Neural cell (in vitro differentiated cells): Measurements from ENCODE around the gene GJA5. TPM values are rescaled to one million over a fixed set of nuclear protein-coding genes. Genes with fewer than 3 reads are reported as not detected.

Experiments
- H2AFZ ChIP-seq: fragments of 200-600, 300-800 bp; sonication (generic), shearing (Covaris generic); 2 replicates; pipeline ENCODE4 v1.6.0; 2014; ENCODE audit warnings: low read depth, mild to moderate bottlenecking, antibody characterized with exemption, low read length, moderate library complexity
- H3F3A ChIP-seq: fragments of 200-600 bp; shearing (Covaris generic); 2 replicates; pipeline ENCODE4 v1.6.1; 2016; ENCODE audit warnings: mild to moderate bottlenecking, moderate library complexity, mixed read lengths, antibody characterized with exemption, low read length; ENCODE audit not compliant: insufficient read depth, poor library complexity, severe bottlenecking
- H3K27ac ChIP-seq: fragments of 200-600, 300-800 bp; sonication (generic), shearing (Covaris generic); 2 replicates; pipeline ENCODE4 v1.5.1; 2014; ENCODE audit warnings: mild to moderate bottlenecking, low read length, moderate library complexity
- H3K27me3 ChIP-seq: fragments of 300-800, 200-600 bp; sonication (generic), shearing (Covaris generic); 2 replicates; pipeline ENCODE4 v1.6.0; 2014; ENCODE audit warnings: mild to moderate bottlenecking, low read depth, low read length, moderate library complexity; ENCODE audit not compliant: insufficient read depth
- H3K36me3 ChIP-seq: fragments of 300-800, 200-600 bp; sonication (generic), shearing (Covaris generic); 2 replicates; pipeline ENCODE4 v1.5.1; 2014; ENCODE audit warnings: mild to moderate bottlenecking, antibody characterized with exemption, low read length, moderate library complexity; ENCODE audit not compliant: insufficient read depth
- H3K4me2 ChIP-seq: fragments of 300-800, 200-600 bp; sonication (generic), shearing (Covaris generic); 2 replicates; pipeline ENCODE4 v1.6.0; 2014; ENCODE audit warnings: mild to moderate bottlenecking, low read length
- H3K4me3 ChIP-seq: fragments of 300-800, 200-600 bp; sonication (generic), shearing (Covaris generic); 2 replicates; pipeline ENCODE4 v1.5.1; 2014; ENCODE audit warnings: mild to moderate bottlenecking, low read length, moderate library complexity
- H3K79me2 ChIP-seq: fragments of 200-600 bp; shearing (Covaris generic); replicated peaks from 2 replicates; pipeline ENCODE4 v1.6.0; 2014; ENCODE audit warnings: mild to moderate bottlenecking, low read length, moderate library complexity; ENCODE audit not compliant: insufficient read depth
- H3K9ac ChIP-seq: fragments of 300-800, 200-600 bp; sonication (generic), shearing (Covaris generic); 2 replicates; pipeline ENCODE4 v1.6.1; 2016; ENCODE audit warnings: mild to moderate bottlenecking, low read length, mixed read lengths
- H3K9me2 ChIP-seq: fragments of 200-600 bp; shearing (Covaris generic); 2 replicates; pipeline ENCODE4 v1.6.1; 2016; ENCODE audit warnings: mild to moderate bottlenecking, low read length, mixed read lengths; ENCODE audit not compliant: insufficient read depth
- H3K9me3 ChIP-seq: fragments of 200-600, 300-800 bp; sonication (generic), shearing (Covaris generic); 2 replicates; pipeline ENCODE4 v1.6.1; 2016; ENCODE audit warnings: mild to moderate bottlenecking, mixed run types, low read length, moderate library complexity, mixed read lengths
- H4K20me1 ChIP-seq: fragments of 200-600 bp; shearing (Covaris generic); 2 replicates; pipeline ENCODE4 v1.6.1; 2016; ENCODE audit warnings: mild to moderate bottlenecking, mixed run types; ENCODE audit not compliant: insufficient read depth
- CTCF ChIP-seq: fragments of 450-650 bp; IDR thresholded peaks from 2 replicates; pipeline ENCODE4 v1.5.1; 2014; ENCODE audit warnings: antibody characterized with exemption, mild to moderate bottlenecking, moderate library complexity; ENCODE audit not compliant: poor library complexity, severe bottlenecking
- EP300 ChIP-seq: fragments of 450-650 bp; conservative IDR thresholded peaks from 2 replicates; pipeline ENCODE4 v1.6.1; 2014; ENCODE audit warnings: antibody characterized with exemption, mild to moderate bottlenecking, moderate library complexity; ENCODE audit not compliant: poor library complexity, severe bottlenecking
- EZH2 ChIP-seq: fragments of 200-600, 300-800 bp; shearing (Covaris generic), sonication (generic); IDR thresholded peaks from 2 replicates; pipeline ENCODE4 v1.6.1; 2014; ENCODE audit warnings: antibody characterized with exemption, low read length, borderline replicate concordance, mild to moderate bottlenecking; ENCODE audit not compliant: insufficient read depth, poor library complexity, severe bottlenecking
- MXI1 ChIP-seq: fragments of 450-650 bp; conservative IDR thresholded peaks from 2 replicates; pipeline ENCODE4 v1.6.1; 2014; ENCODE audit warnings: antibody characterized with exemption, mild to moderate bottlenecking; ENCODE audit not compliant: poor library complexity, severe bottlenecking
- POLR2AphosphoS5 ChIP-seq: IDR thresholded peaks from 2 replicates; pipeline ENCODE4 v1.6.1; 2012
- RAD21 ChIP-seq: fragments of 450-650 bp; conservative IDR thresholded peaks from 2 replicates; pipeline ENCODE4 v1.6.1; 2014; ENCODE audit warnings: antibody characterized with exemption, mild to moderate bottlenecking, moderate library complexity
- REST ChIP-seq: IDR thresholded peaks from 2 replicates; pipeline ENCODE4 v1.6.1; 2012; ENCODE audit warnings: borderline replicate concordance
- SMC3 ChIP-seq: fragments of 450-650 bp; conservative IDR thresholded peaks from 2 replicates; pipeline ENCODE4 v1.6.1; 2014; ENCODE audit warnings: antibody characterized with exemption, mild to moderate bottlenecking, moderate library complexity; ENCODE audit not compliant: poor library complexity
- TAF1 ChIP-seq: IDR thresholded peaks from 2 replicates; pipeline ENCODE4 v1.6.1; 2012; ENCODE audit warnings: low read depth
- polyA plus RNA-seq: library from polyadenylated mRNA; depleted of rRNA; stranded (reverse); fragments of >200 nt; gene quantifications from 2 replicates; pipeline ENCODE4 v1.2.3, GENCODE V29; 2014

GJA5 gene
- polyA plus RNA-seq, 1 donor from 2014 or later, result not detected

- Histone ChIP-seq H3K4me2 (no peak overlapping the region), H3K9me3 (no peaks in the 10 kb centered on the region), H3K9me2 (no peaks in the 10 kb centered on the region), H3K27me3 (no peaks in the 10 kb centered on the region), H2AFZ (no peak overlapping the region), H3K36me3 (no peaks in the 10 kb centered on the region), H3K79me2 (no peaks in the 10 kb centered on the region), H4K20me1 (no peaks in the 10 kb centered on the region), H3K9ac (no peak overlapping the region), H3K27ac (no peak overlapping the region), H3K4me3 (no peak overlapping the region), H3F3A (no peaks in the 10 kb centered on the region)
- TF ChIP-seq EP300 (no peak), EZH2 (no peak), SMC3 (no peak), MXI1 (no peak), CTCF (no peak), RAD21 (no peak), TAF1 (no peak), POLR2AphosphoS5 (no peak), REST (no peak)
These were observed 11.1 kb upstream of the GJA5 start for GRCh38 chr1:147771226-147772125.

- Histone ChIP-seq H3K9me3 (no peaks in the 10 kb centered on the region), H2AFZ (no peak overlapping the region), H3K4me3 (no peak overlapping the region), H3F3A (no peaks in the 10 kb centered on the region), H4K20me1 (no peaks in the 10 kb centered on the region), H3K27ac (no peak overlapping the region), H3K9ac (no peak overlapping the region), H3K36me3 (no peaks in the 10 kb centered on the region), H3K79me2 (no peaks in the 10 kb centered on the region), H3K4me2 (no peak overlapping the region), H3K27me3 (no peaks in the 10 kb centered on the region), H3K9me2 (no peaks in the 10 kb centered on the region)
- TF ChIP-seq EZH2 (no peak), REST (no peak), EP300 (no peak), CTCF (no peak), POLR2AphosphoS5 (no peak), MXI1 (no peak), SMC3 (no peak), TAF1 (no peak), RAD21 (no peak)
These were observed 8.7 kb upstream of the GJA5 start for GRCh38 chr1:147769106-147769505.
